Measurements from ENCODE around the gene NSMF. TPM values are rescaled to one million over a fixed set of nuclear protein-coding genes. Genes with fewer than 3 reads are reported as not detected.
"Not testable (repeated sequence)": the region's sequence is repeated elsewhere in the genome, so short reads cannot be mapped to it uniquely, and the experiment has no call there.

The NSMF gene
- total RNA-seq, 2 donors from 2014 or later: 12.0 to 61.3 TPM

DNA sequence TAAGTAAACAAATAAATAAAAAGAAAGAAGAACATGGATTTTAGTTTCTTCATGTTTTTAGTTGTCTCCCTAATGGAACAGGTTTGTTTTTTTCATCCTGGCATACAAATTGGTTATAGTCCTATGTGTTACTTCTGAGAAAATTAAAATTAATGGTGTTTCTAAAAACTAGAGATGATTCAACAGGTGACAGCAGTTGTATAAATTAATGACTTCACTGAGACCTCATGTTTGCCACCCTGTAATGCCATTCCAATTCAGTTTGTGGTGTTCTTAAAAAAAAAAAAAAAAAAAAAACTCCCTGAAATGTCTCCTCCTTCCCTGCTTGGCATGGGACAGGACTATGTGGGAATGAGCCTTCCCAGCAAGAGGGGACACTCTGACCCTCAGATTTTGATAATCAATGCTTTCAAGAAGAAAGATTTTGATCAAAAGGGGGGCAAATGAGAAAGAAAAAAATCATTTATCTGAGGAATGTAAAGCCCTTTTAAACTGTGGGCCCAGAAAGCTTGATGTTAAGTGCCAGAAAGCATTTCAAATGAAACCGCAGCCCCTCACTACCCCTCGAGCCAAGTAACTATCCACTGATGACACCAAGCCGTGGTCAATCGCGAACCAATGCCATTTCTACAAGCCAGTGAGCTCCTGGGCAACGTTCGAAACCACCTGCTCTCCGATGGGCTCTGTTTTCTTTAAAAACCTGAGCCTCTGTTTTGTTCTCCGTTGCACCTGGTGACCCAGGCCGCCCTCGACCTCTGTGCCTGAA is 37.1 kb downstream of the NSMF start:
- no peaks in the 10 kb centered on the region for H3K36me3 Mint-ChIP-seq
- no peaks in the 10 kb centered on the region for H3K9me3 Mint-ChIP-seq
- no peak for DNase-seq (ENCODE audit: low spot score in 2 of 2)
- no peak for ATAC-seq
- peak overlapping the region in 1 of 2 donors; percentile 76 for H3K27ac Mint-ChIP-seq

DNA sequence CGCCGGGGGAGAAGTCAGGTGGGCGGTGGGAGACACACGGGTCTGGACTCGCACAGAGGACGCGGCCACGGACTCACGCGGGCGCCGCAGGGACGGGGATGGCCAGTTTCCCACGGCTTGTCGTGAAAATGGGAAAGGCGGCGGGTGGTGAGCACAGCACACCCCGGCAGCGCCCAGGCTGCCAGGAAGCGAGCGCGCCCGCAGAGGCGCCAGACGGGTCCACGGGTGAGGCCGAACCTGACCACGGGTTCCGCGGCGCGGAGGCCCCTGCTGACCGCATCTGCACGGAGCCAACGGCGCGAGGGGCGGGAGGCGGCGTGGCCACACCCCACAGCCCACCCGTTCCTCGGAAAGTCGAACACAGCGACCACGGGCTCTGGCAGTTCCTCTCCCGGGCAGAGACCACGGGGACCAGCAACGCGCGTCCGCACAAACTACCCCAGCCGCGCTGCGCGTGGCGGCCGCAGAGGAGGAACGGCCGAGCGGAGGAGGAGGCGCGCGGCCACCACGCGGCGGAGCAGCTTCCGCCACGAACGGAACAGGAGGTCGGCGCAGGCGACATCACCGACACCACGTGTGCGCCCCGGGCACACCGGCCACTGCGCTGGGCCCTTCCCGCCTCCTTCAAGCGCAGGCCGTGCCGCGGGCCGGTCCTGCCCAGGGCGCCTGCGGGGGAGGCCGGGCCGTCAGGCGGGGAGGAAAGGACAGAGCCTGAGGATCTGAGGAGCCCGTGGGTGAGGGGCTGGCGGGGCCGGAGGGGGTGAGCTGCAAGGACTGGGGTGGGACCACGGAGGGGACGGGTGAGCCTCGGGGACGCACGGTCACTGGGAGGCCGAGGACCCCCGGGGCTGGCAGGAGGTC is 41.7 kb downstream of the NSMF start:
- H3K9me3 Mint-ChIP-seq: no peaks in the 10 kb centered on the region
- DNase-seq (ENCODE audit: low spot score in 2 of 2) (no peak), ATAC-seq (peak; percentile 28 to 65)
- no peak overlapping the region for H3K27ac Mint-ChIP-seq
- H3K36me3 Mint-ChIP-seq: no peaks in the 10 kb centered on the region

DNA sequence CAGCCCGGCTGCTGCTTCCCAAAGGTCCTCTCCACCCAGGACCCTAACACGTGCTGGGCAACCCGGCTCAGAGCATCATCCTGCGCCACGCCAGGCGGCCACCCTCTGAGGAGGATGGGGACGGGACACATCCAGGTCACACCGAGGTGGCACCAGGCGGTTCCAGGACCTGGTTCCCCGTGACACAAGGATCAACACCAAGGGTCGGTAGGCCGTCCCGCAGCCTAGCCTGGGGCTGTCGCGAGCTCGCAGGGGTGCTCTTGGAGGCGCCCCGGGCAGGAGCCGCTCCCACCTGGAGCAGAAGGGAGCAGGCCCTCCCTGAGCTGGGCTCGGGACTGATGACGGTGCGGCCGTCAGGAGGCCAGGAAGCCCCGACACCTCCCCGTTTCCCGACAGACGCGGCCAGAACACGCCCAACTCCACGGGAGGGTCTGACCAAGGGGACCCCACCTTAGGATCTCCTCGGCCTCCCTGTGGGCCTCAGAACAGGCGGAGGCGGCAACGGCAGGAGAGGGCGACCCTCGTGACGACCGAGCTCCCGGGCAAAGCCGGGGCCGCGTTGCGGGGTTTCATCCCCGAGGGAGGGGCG is 42.5 kb downstream of the NSMF start:
- ATAC-seq (no peak), DNase-seq (ENCODE audit: low spot score in 2 of 2) (no peak)
- Mint-ChIP-seq H3K36me3 (no peaks in the 10 kb centered on the region), H3K9me3 (no peaks in the 10 kb centered on the region), H3K27ac (no peak overlapping the region)

DNA sequence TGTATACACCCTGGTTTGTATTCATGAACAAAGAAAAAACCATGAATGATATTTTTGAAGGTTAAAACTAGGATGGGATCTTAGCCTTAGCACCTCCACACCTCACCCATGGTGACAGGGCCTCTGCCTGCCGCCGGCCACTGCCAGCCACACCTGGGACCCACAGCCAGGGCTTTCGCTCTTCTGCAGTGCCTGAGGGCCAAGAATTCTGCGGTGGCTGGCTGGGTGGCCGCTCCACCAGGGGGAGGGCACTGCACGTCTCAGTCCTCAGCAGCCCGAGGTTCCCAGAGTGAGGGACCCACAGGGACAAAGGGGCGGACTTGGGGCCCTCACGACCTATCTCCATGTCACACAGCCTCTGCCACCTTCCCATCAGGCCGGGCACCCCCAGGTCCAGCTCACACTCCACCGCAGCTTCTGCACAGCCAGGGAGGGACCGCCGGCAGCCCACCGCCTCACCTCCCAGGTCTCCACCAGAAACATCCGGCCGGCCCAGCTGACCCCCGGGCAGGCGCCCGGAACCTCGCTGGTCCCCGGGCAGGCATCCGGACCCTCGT is 43.0 kb downstream of the NSMF start:
- no peaks in the 10 kb centered on the region for H3K9me3 Mint-ChIP-seq
- H3K36me3 Mint-ChIP-seq: no peaks in the 10 kb centered on the region
- DNase-seq (ENCODE audit: low spot score in 2 of 2): no peak
- ATAC-seq: no peak
- no peak overlapping the region for H3K27ac Mint-ChIP-seq

DNA sequence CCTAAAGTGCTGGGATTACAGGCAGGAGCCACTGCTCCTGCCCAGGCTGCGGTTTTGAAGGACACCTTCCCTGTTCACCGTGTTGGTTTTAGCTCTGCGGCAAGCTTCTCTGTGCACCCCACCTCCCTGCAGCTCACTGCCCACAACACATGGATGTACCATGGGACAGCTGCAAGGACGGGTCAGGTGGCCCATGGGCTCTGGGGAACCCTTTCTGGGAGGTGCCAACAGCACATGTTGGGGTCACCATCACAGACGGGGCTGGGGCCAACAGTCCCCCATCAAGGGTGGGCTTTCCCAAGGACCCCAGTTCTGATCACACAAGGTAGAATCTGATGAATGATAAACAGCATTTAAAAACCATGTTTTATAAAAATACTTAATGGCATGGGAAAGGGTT is 43.7 kb downstream of the NSMF start:
- no peak for DNase-seq (ENCODE audit: low spot score in 2 of 2)
- no peak for ATAC-seq
- Mint-ChIP-seq H3K27ac (no peak overlapping the region), H3K36me3 (no peaks in the 10 kb centered on the region), H3K9me3 (no peaks in the 10 kb centered on the region)

DNA sequence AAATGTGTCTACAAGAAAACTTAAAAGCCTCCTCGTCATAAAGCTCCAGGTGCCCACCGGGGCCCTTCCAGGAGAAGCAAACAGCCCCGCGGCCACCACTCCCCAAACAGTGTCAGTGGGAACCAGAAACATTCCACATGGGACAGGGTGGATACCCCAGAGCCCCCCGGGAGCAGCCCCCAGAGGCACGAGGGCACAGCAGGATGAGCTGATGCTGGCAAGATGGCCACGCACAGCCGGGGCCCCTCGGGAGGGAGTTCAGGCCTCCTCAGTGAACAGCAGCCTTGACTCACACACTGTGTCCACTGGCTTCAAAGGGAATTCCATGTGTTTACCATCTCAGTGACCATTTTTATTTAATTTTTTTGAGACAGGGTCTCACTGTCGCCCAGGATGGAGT is 46.7 kb downstream of the NSMF start:
- Mint-ChIP-seq H3K9me3 (no peaks in the 10 kb centered on the region), H3K27ac (no peak overlapping the region), H3K36me3 (no peaks in the 10 kb centered on the region)
- DNase-seq (ENCODE audit: low spot score in 2 of 2): no peak
- no peak for ATAC-seq

DNA sequence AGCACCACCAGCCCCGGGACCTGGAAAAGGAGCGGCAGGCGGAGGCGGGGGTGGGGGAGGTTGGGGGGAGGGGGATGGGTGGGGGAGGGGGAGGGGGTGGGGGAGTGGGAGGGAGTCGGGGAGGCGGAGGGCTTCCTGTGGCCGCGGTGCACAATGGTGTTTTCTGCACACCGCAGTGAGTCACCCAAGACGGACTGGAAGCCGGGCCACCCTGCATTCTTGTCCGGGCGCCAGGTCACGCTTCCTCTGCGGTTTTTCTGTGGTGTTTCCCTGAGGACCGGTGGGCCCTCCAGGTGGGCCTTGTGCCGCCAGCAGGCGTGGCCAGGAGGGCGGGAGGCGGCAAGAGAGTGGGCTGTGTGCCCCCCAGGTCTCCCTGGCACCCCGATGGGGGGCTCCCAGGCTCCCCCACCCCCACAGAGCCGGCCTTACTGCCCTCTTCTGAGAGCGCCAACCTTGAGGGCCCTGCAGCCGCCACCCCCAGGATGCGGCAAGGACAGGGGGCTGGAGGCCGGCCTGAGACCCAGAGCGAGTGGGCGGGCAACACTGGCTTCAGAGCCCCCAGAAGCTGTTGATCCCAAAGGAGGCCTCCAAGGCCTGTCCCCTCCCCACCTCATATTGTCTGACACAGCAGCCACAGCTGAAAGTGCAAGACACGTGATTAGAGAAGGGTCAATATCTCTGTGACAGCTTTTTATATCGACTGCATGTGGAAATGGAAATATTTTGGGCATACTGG is 47.3 kb downstream of the NSMF start:
- Mint-ChIP-seq H3K9me3 (no peaks in the 10 kb centered on the region), H3K27ac (no peak overlapping the region), H3K36me3 (no peaks in the 10 kb centered on the region)
- ATAC-seq (peak in 1 of 2 donors; percentile 82), DNase-seq (ENCODE audit: low spot score in 2 of 2) (peak in 1 of 2 donors; percentile 73)

DNA sequence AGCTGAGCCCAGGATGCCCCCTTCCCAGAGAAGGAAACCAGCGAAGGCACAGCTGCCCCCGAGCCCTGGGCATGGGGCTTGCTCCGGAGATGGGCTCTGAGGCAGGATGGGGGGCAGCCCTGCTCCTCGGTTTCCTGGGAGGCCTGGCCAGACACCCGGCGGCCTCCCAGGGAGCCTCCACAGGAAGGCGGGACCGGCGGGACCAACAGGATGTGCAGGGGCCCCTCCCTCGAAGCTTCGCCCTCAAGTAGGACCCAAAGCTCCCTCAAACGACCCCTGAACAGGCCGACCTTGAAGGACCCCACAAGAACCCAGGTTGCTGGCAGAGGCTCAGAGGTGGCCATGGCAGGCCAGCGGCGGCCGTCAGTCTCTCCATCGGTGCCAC is 47.9 kb downstream of the NSMF start:
- Mint-ChIP-seq H3K27ac (no peak overlapping the region), H3K9me3 (no peaks in the 10 kb centered on the region), H3K36me3 (no peaks in the 10 kb centered on the region)
- ATAC-seq: no peak
- DNase-seq (ENCODE audit: low spot score in 2 of 2): no peak

DNA sequence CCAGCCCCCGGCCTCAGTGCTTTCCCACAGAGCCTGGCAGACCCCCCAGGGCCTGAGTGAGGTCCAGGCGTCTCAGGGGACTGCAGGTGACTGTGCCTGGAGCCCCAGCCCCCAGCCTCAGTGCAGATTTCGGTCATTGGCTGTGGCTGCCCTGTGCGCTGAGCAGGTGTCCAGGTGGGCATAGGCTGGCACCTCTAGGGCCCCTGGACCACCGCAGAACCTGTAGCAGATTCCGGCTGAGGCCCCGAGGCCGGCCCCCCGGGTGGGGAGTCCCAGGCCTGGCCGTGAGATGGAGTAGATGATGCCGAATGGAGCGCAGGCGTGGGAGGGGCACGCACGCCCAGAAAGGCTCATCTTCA is 48.3 kb downstream of the NSMF start:
- H3K27ac Mint-ChIP-seq: no peak overlapping the region
- ATAC-seq (no peak), DNase-seq (ENCODE audit: low spot score in 2 of 2) (no peak)
- no peaks in the 10 kb centered on the region for H3K36me3 Mint-ChIP-seq
- no peaks in the 10 kb centered on the region for H3K9me3 Mint-ChIP-seq

DNA sequence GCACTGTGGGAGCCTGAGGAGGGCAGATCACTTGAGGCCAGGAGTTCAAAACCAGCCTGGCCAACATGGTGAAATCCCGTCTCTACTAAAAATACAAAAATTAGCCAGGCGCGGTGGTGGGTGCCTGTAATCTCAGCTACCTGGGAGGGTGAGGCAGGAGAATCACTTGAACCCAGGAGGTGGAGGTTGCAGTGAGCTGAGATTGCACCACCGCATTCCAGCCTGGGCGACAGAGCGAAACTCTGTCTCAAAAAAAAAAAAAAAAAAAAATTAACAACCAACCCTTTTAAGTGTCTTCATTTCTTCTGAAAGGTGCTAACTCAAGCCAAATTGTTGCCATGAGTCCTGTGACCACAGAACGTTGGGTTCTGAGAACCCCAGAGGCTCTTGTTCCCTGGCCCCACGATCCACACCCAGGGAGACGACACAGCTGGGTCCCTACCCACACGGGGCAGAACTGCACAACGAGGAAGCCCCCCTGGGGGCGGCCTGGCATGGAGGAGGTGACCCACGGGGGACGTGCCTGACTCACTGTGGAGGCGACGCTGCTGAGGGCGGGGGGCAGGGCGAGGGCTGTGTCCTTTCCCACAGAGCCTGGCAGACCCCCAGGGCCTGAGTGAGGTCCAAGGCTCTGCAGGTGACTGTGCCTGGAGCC is 48.8 kb downstream of the NSMF start:
- H3K27ac Mint-ChIP-seq; H3K36me3 Mint-ChIP-seq; ATAC-seq; DNase-seq (ENCODE audit: low spot score in 2 of 2); H3K9me3 Mint-ChIP-seq: not testable (repeated sequence)

DNA sequence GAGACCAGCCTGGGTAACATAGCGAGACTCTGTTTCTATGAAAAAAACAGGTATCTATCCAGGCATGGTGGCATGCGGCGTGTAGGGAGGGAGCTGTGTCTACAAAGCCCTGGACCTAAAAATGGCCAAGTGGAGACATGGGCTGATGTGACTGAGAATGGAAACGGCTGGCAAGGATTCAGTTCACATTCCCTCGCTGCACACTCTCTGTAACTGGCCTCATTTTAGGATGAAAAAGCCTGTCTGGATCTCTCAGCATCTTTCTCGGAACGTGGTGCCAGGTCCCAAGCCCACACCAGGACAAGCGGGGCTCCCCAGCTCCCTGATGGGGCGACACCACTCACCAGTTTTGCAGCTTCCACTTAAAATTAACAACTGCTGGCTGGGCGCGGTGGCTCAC is 49.6 kb downstream of the NSMF start:
- Mint-ChIP-seq H3K36me3 (no peaks in the 10 kb centered on the region), H3K9me3 (no peaks in the 10 kb centered on the region), H3K27ac (no peak overlapping the region)
- DNase-seq (ENCODE audit: low spot score in 2 of 2) (no peak), ATAC-seq (no peak)

DNA sequence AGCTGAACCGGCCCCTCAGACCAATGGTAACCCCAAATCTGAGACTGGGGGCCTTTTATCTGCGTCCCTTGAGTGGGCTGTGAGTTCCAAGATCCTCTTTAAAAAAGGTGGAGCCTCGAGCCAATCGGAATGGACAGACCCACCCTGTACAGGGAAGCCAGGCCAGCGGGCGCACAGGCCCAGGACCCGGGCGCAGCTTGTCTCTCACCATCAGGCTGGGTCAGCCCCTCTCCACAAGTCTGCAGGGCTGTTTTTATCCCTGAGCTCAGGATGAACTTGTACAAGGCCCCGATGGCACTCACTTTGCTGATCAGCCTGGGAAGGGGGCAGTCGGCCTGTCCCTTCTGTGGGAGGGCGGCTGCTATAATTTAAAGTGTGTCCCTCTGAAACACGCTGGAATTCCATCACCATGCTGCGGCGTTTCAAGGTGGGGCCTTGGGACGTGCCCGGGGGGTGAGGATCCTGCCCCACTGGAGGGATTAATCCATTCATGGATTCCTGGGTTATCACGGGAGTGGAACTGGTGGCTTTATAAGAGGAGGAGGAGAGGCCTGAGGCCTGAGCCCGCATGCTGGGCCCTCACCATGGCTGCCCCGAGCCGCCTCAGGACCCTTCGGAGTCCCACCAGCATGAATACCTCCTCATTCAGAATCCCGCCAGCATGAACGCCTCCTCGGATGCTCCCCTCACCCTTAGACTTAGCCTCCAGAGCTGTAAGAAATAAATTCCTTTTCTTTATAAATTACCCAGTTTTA is 50.3 kb downstream of the NSMF start:
- Mint-ChIP-seq H3K27ac (no peak overlapping the region), H3K36me3 (no peaks in the 10 kb centered on the region), H3K9me3 (no peaks in the 10 kb centered on the region)
- DNase-seq (ENCODE audit: low spot score in 2 of 2) (no peak), ATAC-seq (no peak)

DNA sequence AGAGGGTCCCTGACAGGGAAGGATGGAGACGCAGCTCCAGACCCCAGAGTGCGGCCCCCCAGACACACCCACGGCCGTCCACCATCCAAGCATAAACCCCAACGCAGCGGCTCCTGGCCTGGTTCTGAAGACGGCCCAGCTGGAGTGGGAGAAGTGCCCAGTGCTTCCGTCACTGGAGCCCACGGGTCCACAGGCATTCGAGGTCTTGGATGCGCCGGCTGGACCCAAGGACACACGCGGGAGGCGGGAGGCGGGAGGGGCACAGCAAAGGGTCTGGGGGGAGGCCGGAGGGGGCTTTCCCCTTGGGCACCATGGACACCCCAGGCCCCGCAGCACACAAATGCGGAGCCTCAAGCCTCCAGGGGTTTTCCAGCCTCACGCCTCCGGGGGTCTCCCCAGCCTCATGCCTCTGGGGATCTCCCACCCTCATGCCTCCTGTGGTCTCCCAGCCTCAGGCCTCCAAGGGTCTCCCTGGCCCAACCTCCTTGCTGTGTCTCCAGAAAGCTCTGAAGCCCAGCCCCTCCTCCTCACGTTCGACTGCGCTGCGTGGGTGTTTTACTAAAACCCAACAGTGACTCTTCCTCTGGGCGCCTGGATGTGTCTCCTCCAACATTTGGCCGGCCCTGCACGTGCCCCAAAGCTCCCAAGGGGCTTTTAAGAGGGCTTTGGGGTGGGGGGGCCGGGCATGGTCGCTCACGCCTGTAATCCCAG is 51.4 kb downstream of the NSMF start:
- ATAC-seq: no peak
- Mint-ChIP-seq H3K27ac (no peak overlapping the region), H3K36me3 (peaks cover 0 to 1% of the 10 kb centered on the region in 2 donors), H3K9me3 (no peaks in the 10 kb centered on the region)
- DNase-seq (ENCODE audit: low spot score in 2 of 2): no peak

DNA sequence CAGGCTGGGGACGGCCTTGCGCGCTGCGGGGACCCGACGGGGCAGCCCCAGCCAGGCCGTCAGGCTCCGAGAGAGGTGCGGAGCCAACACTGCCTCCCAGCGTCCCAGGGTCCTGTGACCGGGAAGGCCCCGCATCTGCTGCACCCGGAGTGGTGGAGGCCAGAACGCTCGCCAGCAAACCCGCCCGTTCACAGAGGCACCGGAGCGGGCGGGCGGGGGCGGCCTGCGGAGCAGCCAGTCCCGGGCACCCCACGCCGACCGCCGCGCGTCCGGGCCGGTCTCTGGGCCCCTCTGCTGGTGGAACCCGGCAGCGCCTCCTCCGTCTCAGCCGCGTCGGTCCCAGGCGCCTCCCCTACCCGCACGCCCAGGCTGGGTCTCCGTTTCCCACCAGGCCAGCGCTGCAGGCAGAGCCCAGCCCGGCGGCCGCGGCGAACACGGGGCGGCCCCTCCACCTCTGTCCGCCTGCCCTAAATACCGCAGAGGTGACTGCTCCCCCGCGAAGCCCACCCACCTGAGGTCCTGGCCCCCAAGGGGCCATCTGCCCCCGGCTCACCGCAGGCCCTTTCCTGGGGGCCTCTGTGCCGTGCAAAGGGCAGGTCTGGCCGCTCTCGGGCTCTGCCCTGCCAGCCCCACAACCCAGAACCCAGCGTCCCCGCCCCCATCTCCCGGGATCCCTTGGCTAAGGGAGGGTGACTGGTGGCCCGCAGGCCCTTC is 52.1 kb downstream of the NSMF start:
- peaks cover 0 to 4% of the 10 kb centered on the region in 2 donors for H3K9me3 Mint-ChIP-seq
- peak; percentile 67 to 81 for DNase-seq (ENCODE audit: low spot score in 2 of 2)
- H3K36me3 Mint-ChIP-seq: peaks cover 0 to 8% of the 10 kb centered on the region in 2 donors
- no peak overlapping the region for H3K27ac Mint-ChIP-seq
- ATAC-seq: peak; percentile 76 to 96
